ES-I3 (cell line): Measurements from ENCODE around the gene PCDHGB3.
"Not testable (repeated sequence)": the region's sequence is repeated elsewhere in the genome, so short reads cannot be mapped to it uniquely, and the experiment has no call there.

Source experiments
- H3K36me3 ChIP-seq: 2 replicates; pipeline ENCODE4 v1.6.1; 2013; ENCODE audit warnings: mild to moderate bottlenecking, low read length, control low read depth, moderate library complexity; ENCODE audit not compliant: insufficient read depth
- H3K4me1 ChIP-seq: 2 replicates; pipeline ENCODE4 v1.6.1; 2013; ENCODE audit warnings: mild to moderate bottlenecking, control low read depth, low read length; ENCODE audit not compliant: insufficient read depth
- H3K9ac ChIP-seq: 2 replicates; pipeline ENCODE4 v1.6.1; 2013; ENCODE audit warnings: low read depth, mild to moderate bottlenecking, low read length, moderate library complexity
- H3K9me3 ChIP-seq: 2 replicates; pipeline ENCODE4 v1.6.1; 2013; ENCODE audit warnings: mild to moderate bottlenecking, low read length, moderate library complexity; ENCODE audit not compliant: control insufficient read depth, insufficient read depth

Gene PCDHGB3

GRCh38 chr5:141369994-141370848, at the start of gene PCDHGB3:
Gene PCDHGB3, plus strand, starts transcription at chr5:141370242. Its CDS starts 153 bp downstream, at chr5:141370395.
- Histone ChIP-seq H3K36me3 (no peaks in the 10 kb centered on the region), H3K9me3 (peaks cover 5% of the 10 kb centered on the region), H3K9ac (no peak within 1 kb of the TSS)

DNA sequence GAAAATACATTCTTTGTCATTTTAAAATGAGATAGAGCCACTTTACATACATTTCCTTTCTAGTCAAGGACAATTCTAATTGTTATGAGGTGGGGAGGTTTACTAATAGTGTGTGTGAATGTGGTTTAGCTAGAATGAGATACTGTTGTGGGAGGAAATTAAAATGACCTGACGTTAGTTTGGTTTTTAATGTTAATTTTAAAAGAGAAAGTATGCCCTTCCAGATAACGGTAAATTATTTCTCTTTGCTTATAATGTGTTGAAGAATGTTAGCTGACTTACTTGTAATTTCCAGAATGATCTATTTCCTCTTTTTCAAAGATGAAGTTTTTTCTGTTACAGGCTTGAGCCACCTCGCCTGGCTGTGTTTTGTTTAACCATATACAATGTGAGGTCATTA, 47.8 kb upstream of the PCDHGB3 start:
- Histone ChIP-seq H3K36me3 (peaks cover 17% of the 10 kb centered on the region), H3K9me3 (peaks cover 20% of the 10 kb centered on the region), H3K4me1 (no peaks in the 10 kb centered on the region; the same call in 1 of the 2 replicates), H3K9ac (no peak overlapping the region)

More at GRCh38 chr5:141369994-141370848, at the start of gene PCDHGB3:
- no peaks in the 10 kb centered on the region for H3K4me1 ChIP-seq

DNA sequence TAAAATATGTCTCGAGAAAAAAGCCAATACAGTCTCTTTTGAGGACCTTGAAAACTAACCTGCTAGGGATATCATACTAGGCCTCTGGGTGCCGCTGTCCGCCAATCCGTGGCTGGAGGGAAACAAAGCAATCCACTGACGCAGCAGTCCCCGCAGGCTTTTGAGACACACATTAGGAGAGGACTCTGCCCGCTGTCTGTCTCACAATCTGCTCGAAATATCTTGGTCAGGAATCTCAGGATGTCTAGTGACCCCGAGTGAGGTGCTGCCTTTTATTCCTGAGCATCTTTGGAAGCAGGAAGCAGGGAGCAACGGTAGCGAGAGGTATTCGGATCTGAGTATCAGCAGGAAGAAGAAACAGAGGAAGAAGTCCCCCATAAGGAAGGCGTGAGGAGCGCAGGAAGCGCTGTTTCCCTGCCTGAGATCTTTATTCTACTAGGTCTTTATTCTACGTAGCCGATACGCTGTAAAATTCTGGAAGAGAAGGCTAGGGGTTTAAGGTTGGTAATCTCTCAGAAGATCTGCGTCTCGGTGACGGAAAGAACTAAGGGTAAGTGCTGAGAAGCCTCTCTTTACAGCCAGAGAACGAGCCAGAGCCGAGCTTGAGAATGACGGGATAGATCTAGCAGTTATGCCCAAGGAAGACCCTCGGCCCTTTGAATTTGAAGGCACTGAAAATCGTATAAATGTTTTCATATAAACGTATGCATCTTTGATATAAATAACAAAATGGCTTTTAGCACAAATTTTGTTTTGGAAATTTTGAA, 43.8 kb upstream of the PCDHGB3 start:
- Histone ChIP-seq H3K36me3 (no peaks in the 10 kb centered on the region), H3K9ac (peak overlapping the region; percentile 78), H3K9me3 (no peaks in the 10 kb centered on the region; the same call in 1 of the 2 replicates)

DNA sequence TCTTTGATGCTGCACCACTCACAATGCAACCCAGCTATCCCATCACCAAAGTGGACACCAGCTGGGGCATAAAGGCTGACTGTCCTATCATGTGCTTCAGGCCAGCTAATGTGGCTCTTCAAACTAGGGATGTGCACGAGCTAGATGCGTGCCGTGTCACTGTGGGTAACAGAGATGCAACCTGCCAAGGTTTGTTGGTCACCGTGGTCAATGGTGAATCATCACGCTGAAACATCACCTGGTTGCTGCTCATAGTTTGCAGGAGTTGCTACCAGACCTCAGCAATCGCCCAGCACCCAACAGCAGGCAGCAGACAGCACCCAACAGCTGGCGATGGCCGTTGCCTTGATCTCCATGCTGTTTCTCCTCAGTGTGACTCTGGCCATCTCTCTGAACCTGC, 41.8 kb upstream of the PCDHGB3 start:
- Histone ChIP-seq H3K4me1 (no peaks in the 10 kb centered on the region), H3K9me3 (no peaks in the 10 kb centered on the region; the same call in none of the 2 replicates), H3K9ac (no peak overlapping the region), H3K36me3 (no peaks in the 10 kb centered on the region)

More for the DNA sequence above, 43.8 kb upstream of the PCDHGB3 start:
- H3K4me1 ChIP-seq: no peaks in the 10 kb centered on the region

DNA sequence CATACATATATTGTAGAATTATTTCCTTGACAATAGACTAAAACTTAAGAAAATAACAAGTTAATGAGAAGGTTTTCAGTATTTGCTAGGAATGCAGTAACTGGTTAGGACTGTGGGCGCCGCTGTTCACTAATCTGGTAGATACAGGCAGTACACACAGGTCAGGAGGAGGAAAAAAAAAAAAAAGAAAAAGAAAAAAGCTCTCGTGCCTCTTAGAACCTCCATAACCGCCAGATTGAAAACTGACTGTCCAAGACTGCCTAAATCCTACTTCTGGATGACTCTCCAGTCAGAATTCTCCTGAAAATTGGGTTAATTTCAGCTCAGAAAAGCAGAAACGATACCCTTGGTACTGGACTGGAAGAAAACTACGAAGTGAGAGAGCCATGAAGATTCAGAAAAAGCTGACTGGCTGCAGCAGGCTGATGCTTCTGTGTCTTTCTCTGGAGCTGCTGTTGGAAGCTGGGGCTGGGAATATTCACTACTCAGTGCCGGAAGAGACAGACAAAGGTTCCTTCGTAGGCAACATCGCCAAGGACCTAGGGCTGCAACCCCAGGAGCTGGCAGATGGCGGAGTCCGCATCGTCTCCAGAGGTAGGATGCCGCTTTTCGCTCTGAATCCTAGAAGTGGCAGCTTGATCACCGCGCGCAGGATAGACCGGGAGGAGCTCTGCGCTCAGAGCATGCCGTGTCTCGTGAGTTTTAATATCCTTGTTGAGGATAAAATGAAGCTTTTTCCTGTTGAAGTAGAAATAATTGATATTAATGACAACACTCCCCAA, 39.6 kb upstream of the PCDHGB3 start, which contains the start of gene PCDHGA1:
Gene PCDHGA1 (plus strand): TSS at position 216 of the 782 bp plus-strand sequence.
- H3K9me3 ChIP-seq: no peaks in the 10 kb centered on the region; the same call in none of the 2 replicates
- no peaks in the 10 kb centered on the region for H3K4me1 ChIP-seq
- H3K36me3 ChIP-seq: no peaks in the 10 kb centered on the region; the same call in 1 of the 2 replicates
- no peak within 1 kb of the TSS; the same call in 1 of the 2 replicates for H3K9ac ChIP-seq

DNA sequence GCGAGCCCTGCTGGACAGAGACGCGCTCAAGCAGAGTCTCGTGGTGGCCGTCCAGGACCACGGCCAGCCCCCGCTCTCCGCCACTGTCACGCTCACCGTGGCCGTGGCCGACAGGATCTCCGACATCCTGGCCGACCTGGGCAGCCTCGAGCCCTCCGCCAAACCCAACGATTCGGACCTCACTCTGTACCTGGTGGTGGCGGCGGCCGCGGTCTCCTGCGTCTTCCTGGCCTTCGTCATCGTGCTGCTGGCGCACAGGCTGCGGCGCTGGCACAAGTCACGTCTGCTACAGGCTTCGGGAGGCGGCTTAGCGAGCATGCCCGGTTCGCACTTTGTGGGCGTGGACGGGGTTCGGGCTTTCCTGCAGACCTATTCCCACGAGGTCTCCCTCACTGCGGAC, 37.5 kb upstream of the PCDHGB3 start:
- not testable (repeated sequence) for H3K36me3 ChIP-seq, H3K9ac ChIP-seq, H3K4me1 ChIP-seq, H3K9me3 ChIP-seq

GRCh38 chr5:141338538-141339306, 31.3 kb upstream of the PCDHGB3 start, which contains the start of gene PCDHGA2:
Gene PCDHGA2, plus strand, starts transcription at chr5:141338760.
- Histone ChIP-seq H3K9me3 (peaks cover 4% of the 10 kb centered on the region; the same call in 1 of the 2 replicates), H3K9ac (no peak within 1 kb of the TSS), H3K36me3 (no peaks in the 10 kb centered on the region; the same call in 1 of the 2 replicates), H3K4me1 (no peaks in the 10 kb centered on the region)

GRCh38 chr5:141340781-141341354, 29.2 kb upstream of the PCDHGB3 start:
- H3K4me1 ChIP-seq, H3K9ac ChIP-seq, H3K36me3 ChIP-seq, H3K9me3 ChIP-seq: not testable (repeated sequence)

GRCh38 chr5:141342773-141343172, 27.3 kb upstream of the PCDHGB3 start:
- H3K4me1 ChIP-seq: no peaks in the 10 kb centered on the region
- no peak overlapping the region for H3K9ac ChIP-seq
- no peaks in the 10 kb centered on the region for H3K36me3 ChIP-seq
- H3K9me3 ChIP-seq: peaks cover 6% of the 10 kb centered on the region; the same call in 1 of the 2 replicates

DNA sequence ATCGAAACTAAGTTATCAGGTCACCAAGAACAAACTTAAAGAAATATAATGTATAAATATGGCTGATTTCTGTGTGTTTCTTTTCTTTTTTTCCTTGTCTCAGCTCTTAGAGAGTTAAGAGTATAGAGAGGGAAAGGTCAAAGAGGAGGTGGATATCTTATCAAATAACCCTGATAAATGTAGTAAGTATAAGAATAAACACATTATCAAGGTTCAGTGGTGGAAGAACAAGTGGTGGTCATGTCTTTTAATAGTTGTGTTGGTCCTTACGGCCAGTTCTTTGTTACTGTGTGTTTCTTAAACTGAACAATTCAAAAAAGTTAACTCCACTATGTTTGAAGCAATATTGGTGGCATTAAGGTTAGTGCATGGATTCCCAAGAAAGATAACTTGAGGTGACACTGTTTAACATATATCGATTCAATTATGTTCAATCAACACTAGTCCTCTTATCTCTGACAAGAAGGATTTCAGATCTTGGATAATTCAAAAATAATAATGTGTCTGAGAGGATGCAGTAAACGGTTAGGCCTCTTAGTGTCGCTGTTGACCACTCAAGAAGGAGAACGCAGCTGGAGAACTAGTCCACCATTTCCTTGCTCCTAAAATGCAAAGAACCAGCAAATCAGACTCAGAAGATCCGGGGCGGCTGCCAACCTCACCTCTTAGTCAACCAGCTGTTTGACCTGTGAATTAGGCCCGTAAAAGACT, 26.6 kb upstream of the PCDHGB3 start, which contains the start of gene PCDHGA3:
Gene PCDHGA3 (plus strand): TSS at position 588 of the 711 bp plus-strand sequence. CDS start 205 bp downstream, outside the sequence.
- H3K36me3 ChIP-seq: no peaks in the 10 kb centered on the region
- H3K9ac ChIP-seq: no peak within 1 kb of the TSS
- peaks cover 6% of the 10 kb centered on the region; the same call in 1 of the 2 replicates for H3K9me3 ChIP-seq
- H3K4me1 ChIP-seq: no peaks in the 10 kb centered on the region

DNA sequence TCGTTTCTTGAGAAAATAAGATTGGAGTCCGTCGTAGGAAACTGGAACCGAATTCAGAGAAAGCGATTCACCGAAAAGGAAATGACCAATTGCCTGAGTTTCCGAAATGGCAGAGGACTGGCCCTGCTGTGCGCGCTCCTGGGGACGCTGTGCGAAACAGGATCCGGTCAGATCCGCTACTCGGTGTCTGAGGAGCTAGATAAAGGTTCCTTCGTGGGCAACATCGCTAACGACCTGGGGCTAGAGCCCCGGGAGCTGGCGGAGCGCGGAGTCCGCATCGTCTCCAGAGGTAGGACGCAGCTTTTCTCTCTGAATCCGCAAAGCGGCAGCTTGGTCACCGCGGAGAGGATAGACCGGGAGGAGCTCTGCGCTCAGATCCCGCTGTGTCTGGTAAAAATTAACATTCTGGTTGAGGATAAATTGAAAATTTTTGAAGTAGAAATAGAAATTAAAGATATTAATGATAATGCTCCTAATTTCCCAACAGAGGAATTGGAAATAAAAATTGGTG, 26.0 kb upstream of the PCDHGB3 start:
- Histone ChIP-seq H3K9me3 (peaks cover 6% of the 10 kb centered on the region; the same call in 1 of the 2 replicates), H3K4me1 (no peaks in the 10 kb centered on the region), H3K9ac (no peak overlapping the region), H3K36me3 (no peaks in the 10 kb centered on the region)

GRCh38 chr5:141345327-141345726, 24.7 kb upstream of the PCDHGB3 start:
- H3K9me3 ChIP-seq: peaks cover 2% of the 10 kb centered on the region; the same call in 1 of the 2 replicates
- no peaks in the 10 kb centered on the region for H3K4me1 ChIP-seq

More at GRCh38 chr5:141345327-141345726, 24.7 kb upstream of the PCDHGB3 start:
- Histone ChIP-seq H3K36me3 (no peaks in the 10 kb centered on the region), H3K9ac (no peak overlapping the region)
